ENCODE data around the gene KANSL1L. TPM values are rescaled to one million over a fixed set of nuclear protein-coding genes. Genes with fewer than 3 reads are reported as not detected.
"Not testable (repeated sequence)": the region's sequence is repeated elsewhere in the genome, so short reads cannot be mapped to it uniquely, and the experiment has no call there.

The KANSL1L gene, protein sequence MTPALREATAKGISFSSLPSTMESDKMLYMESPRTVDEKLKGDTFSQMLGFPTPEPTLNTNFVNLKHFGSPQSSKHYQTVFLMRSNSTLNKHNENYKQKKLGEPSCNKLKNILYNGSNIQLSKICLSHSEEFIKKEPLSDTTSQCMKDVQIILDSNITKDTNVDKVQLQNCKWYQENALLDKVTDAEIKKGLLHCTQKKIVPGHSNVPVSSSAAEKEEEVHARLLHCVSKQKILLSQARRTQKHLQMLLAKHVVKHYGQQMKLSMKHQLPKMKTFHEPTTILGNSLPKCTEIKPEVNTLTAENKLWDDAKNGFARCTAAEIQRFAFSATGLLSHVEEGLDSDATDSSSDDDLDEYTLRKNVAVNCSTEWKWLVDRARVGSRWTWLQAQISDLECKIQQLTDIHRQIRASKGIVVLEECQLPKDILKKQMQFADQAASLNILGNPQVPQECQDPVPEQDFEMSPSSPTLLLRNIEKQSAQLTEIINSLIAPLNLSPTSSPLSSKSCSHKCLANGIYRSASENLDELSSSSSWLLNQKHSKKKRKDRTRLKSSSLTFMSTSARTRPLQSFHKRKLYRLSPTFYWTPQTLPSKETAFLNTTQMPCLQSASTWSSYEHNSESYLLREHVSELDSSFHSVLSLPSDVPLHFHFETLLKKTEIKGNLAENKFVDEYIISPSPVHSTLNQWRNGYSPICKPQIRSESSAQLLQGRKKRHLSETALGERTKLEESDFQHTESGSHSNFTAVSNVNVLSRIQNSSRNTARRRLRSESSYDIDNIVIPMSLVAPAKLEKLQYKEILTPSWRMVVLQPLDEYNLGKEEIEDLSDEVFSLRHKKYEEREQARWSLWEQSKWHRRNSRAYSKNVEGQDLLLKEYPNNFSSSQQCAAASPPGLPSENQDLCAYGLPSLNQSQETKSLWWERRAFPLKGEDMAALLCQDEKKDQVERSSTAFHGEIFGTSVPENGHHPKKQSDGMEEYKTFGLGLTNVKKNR
- 3.0 and 9.2 TPM in 2 replicates for total RNA-seq (2014; rRNA removed; shearing (Covaris generic))

- in situ Hi-C loops (cut with HindIII; ENCODE audit: low sequenced_read_pairs): no loop called here
Measured at GRCh38 chr2:210171309-210172218, at the start of gene KANSL1L. TSS of gene KANSL1L (minus strand) at chr2:210171409. CDS start at chr2:210154582, 16,827 bp downstream.

DNA sequence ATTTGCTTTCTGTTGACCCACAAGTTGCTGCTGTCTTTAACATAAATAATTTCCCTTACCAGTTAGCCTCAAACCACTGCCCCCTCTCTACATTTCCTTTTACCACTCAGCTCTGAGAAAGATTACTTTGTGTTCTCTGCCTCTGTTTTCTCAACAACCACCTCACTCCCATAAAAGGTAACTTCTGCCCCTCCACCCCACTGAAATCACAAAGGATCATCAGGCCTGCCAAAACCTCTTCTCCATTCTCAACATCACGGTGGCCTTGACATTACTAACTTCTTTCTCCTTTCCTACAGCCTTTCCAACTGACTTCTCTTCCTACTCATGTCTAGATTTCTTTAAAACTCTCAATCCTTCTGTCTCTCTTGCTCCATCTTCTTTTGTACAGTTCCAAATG lies 43.9 kb upstream of the KANSL1L start:
- in situ Hi-C loops (cut with HindIII; ENCODE audit: low sequenced_read_pairs): no loop called here
- DNase-seq (ENCODE audit: low spot score): no peak

More at GRCh38 chr2:210171309-210172218, at the start of gene KANSL1L:
- DNase-seq (ENCODE audit: low spot score): peak; percentile 96

- no peak for DNase-seq (ENCODE audit: low spot score)
- in situ Hi-C loops (cut with HindIII; ENCODE audit: low sequenced_read_pairs): no loop called here
Measured at GRCh38 chr2:210210185-210210584, 39.0 kb upstream of the KANSL1L start.

DNA sequence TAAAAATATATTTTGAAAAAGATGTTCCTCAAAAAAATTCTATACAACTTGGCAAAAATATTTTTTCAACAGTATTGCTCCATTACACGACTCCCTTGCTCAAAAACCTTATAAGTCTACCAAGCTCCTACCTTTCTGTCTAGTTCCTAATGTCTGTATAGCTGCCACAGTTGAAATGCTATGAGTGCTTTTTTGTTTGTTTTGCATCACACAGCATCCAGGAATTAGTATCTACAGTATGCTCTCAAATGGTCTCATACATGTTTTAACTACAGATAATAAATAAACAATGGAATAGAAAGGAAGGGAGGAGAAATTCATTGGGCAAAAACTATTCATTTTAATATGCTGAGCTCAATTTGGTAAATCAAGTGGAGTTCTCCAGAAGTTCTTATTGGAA lies 36.7 kb upstream of the KANSL1L start:
- in situ Hi-C loops (cut with HindIII; ENCODE audit: low sequenced_read_pairs): no loop called here
- DNase-seq (ENCODE audit: low spot score): no peak

DNA sequence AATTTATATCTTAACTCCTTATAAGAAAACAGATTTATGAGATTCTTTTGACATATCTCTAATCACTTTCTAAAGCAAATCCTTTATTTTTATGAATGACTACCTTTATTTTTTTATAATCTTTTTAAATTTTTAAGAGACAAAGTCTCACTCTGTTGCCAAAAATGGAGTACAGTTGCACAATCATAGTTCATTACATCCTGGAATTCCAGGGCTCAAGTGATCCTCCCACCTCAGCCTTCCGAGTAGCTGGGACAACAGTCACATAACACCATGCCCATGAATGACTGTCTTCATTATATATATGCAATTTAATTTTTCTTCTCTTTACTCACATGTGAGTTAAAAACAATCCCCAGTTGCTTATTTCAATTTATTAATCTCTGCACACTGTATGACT lies 32.3 kb upstream of the KANSL1L start:
- in situ Hi-C loops (cut with HindIII; ENCODE audit: low sequenced_read_pairs): no loop called here
- DNase-seq (ENCODE audit: low spot score): no peak

DNA sequence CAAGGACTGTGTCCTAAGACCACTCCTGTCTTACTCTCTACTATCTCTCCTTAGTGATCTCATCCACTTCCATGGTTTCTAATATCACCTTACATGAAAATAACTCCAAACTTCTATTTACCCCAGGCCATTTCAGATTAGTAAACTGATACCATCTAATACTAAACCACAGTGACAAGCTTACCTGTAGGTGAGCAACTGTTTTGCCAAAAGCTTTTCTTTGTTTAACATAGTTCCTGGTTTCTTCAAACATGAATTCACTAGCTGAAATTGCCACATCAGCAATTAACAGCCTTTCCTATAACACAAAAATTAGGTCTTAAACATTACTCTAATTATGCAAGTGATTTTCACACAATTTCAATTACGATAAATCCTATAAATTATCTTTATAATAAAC lies 31.9 kb upstream of the KANSL1L start:
- no peak for DNase-seq (ENCODE audit: low spot score)
- in situ Hi-C loops (cut with HindIII; ENCODE audit: low sequenced_read_pairs): no loop called here

DNA sequence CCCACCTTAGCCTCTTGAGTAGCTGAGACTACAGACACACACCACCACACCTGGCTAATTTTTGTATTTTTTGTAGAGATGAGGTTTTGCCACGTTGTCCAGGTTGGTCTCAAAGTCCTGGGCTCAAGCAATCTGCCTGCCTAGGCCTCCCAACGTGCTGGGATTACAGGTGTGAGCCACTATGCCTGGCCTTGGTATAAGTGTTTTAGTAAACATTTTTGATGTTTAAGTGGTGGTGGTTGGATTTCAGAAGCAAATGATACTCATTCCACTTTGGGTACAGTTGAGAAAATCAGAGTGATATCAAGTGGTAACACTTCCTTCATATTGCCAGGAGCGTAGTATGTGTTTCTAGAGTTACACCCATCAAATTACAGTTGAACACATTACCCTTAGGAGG lies 28.6 kb upstream of the KANSL1L start:
- in situ Hi-C loops (cut with HindIII; ENCODE audit: low sequenced_read_pairs): no loop called here
- DNase-seq (ENCODE audit: low spot score): no peak

- in situ Hi-C loops (cut with HindIII; ENCODE audit: low sequenced_read_pairs): no loop called here
- DNase-seq (ENCODE audit: low spot score): peak; percentile 34
Measured at GRCh38 chr2:210199186-210199765, 28.1 kb upstream of the KANSL1L start.

GRCh38 chr2:210198326-210198725 lies 27.1 kb upstream of the KANSL1L start:
- in situ Hi-C loops (cut with HindIII; ENCODE audit: low sequenced_read_pairs): no loop called here
- no peak for DNase-seq (ENCODE audit: low spot score)

DNA sequence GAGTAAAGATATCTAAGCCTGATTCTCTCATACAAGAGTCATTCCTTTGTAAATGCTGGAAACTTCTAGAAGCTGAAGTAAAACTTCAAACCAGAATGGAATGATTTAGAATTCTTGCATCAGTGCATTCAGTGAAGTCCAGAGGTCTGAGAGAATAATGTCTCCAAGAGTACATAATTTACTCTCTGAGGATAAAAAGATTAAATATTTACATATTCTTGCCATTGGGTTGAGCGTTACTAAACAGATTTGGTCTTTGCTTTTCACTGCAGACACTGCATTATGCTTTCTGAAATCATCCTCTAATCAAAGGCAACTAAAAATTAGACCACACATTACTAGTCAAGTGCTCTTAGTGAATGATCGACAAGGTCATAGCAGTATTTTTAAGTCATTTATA lies 26.5 kb upstream of the KANSL1L start:
- DNase-seq (ENCODE audit: low spot score): no peak
- in situ Hi-C loops (cut with HindIII; ENCODE audit: low sequenced_read_pairs): no loop called here

- DNase-seq (ENCODE audit: low spot score): peak; percentile 67
- in situ Hi-C loops (cut with HindIII; ENCODE audit: low sequenced_read_pairs): no loop called here
Measured at GRCh38 chr2:210195101-210195852, 24.1 kb upstream of the KANSL1L start.

DNA sequence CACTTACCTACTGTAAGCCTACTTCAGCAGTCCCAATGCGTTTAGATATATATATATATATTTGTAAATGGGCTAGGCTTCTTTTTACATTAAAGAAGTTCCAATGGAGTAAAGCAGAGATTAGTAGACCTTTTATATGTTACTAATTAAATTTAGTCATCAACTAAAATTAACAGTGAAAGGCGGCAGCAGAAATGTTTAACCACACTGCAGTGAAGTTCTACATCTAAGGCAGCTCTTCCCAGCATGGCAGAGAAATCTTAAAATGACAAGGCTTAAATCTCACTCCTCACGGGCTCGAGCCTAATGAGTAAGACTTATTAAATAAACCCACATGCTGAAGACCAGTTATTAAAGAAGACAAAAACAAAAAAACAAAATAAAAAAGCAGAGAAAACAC lies 19.1 kb upstream of the KANSL1L start:
- in situ Hi-C loops (cut with HindIII; ENCODE audit: low sequenced_read_pairs): no loop called here
- no peak for DNase-seq (ENCODE audit: low spot score)

DNA sequence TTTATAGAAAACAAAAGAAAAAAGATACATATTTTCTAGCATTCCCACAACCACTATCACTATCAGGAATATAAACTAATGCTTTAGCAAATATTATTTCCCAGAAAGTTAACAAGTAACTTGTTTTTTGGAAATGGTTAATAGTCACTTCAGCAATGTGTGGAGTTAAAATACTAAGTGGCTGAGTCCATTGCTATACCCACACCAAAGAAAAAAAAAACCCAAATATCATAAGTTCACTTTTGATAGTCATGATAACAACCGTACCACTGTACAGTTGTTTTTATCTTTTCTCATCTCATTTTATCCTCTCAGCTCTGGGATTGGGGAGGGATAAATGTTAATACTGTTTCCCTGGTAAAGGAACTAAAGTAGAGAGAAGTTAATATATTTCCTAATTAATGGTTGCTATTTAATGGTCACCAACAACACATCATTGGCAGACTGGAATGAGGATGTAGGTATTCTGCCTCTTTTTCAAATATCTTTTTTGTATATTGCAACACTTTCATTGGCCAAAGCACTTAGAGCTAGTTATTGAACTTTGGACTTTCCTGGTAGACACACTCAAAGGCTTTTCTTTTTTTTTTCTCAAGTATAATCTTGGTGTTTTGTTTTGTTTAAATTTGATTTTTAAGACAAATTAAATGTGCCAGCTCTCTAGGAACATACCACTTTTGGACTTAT lies 18.4 kb upstream of the KANSL1L start:
- in situ Hi-C loops (cut with HindIII; ENCODE audit: low sequenced_read_pairs): no loop called here

DNA sequence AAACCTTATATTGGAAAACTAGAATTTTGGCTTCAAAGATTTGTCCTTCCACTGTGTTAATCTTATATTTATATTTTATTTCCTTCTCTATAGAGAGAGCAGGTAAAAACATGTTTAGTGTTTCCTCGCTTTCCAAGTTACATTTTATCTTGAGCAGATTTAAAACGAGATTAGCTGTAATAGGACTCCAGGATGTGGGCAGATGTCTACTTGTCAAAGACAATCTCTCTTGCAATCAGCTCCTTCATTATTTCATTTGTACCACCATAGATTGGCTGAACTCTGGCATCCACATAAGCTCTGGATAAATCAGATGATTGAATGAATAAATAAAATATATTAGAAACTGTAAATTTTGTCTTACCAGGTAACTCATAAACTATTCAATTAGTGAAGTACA lies 17.5 kb upstream of the KANSL1L start:
- in situ Hi-C loops (cut with HindIII; ENCODE audit: low sequenced_read_pairs): no loop called here
- no peak for DNase-seq (ENCODE audit: low spot score)

More for the DNA sequence above, 18.4 kb upstream of the KANSL1L start:
- no peak for DNase-seq (ENCODE audit: low spot score)

DNA sequence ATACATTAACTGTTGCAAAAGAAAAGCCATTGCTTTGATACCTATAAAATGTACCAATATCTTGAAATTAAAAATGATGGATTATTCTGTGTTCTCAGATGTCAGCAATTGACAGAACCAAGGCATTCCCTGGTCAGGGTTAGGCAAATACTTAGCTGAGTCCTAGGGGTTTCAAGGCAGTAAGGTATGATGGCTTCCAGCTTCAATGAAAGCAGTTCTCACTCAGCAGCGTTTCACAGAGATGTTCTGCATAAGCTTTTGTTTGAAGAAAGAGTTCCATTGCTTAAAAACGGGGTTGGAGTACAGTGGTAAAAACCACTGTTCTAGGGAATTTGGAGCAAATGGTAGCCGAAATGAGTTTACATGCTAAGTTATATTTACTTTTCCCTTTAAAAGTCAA lies 17.0 kb upstream of the KANSL1L start:
- in situ Hi-C loops (cut with HindIII; ENCODE audit: low sequenced_read_pairs): no loop called here
- no peak for DNase-seq (ENCODE audit: low spot score)

DNA sequence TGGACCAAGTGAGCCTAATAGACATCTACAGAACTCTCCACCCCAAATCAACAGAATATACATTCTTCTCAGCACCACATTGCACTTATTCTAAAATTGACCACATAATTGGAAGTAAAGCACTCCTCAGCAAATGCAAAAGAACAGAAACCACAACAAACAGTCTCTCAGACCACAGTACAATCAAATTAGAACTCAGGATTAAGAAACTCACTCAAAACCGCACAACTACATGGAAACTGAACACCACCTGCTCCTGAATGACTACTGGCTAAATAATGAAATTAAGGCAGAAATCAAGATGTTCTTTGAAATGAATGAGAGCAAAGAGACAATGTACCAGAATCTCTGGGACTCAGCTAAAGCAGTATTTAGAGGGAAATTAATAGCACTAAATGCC lies 12.7 kb upstream of the KANSL1L start:
- DNase-seq (ENCODE audit: low spot score); in situ Hi-C loops (cut with HindIII; ENCODE audit: low sequenced_read_pairs): not testable (repeated sequence)

GRCh38 chr2:210181606-210182088 lies 10.4 kb upstream of the KANSL1L start:
- DNase-seq (ENCODE audit: low spot score); in situ Hi-C loops (cut with HindIII; ENCODE audit: low sequenced_read_pairs): not testable (repeated sequence)
